ENCODE data around the gene ZBTB7A. TPM values are rescaled to one million over a fixed set of nuclear protein-coding genes. Genes with fewer than 3 reads are reported as not detected.

ZBTB7A gene
- total and polyA plus RNA-seq, 10 of the 15 experiments (the other 5 are each of a cell fraction or from before 2014, with no cell fraction given) = 0.26 to 42.4 (median 4.5) TPM

DNA sequence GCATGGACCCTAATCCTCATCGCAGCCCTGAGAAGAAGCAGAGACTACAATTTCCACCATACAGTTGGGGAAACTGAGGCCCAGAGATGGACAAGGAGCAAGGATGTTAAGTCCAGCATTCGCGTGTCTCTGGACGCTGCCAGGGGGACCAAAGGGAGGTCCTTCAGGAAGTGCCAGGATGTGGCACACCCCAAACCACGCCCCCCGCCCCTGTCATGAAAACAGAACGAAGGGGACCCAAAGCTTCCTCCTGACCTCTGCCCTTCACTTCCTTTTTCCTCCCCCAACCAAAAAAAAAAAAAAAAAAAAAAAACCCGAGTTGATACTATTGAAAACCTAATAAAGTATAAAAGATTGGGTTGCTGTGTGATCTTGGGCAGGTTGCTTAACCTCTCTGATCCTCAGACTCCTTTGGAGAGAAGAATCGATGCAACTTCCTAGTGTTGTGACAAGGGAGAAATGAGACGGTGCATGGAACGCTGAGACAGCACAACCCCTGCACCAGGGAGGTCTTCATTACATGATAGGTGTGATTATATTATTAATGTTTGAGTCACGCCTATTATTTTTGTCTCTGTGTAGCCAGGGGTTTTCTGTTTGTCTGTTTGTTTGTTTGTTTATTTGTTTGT is 2.7 kb upstream of the ZBTB7A start:
- POLR2A ChIA-PET = interaction anchor here (0.6 kb wide), 3 partner anchors 38 to 86 kb away, joined by 3 to 7 read pairs (median 3); no protein-coding TSS in a partner anchor
- no peak overlapping the region for H3K4me2 ChIP-seq (ENCODE audit: control insufficient read depth, insufficient read depth)
- RAD21 ChIA-PET (ENCODE audit: unreplicated experiment) = no interaction called here
- WGBS (ENCODE audit: insufficient coverage, insufficient replicate concordance, low lambda C conversion rate, missing lambda C conversion rate) = 45% methylated on average over 12 of the region's 12 CpGs
- H3K4me3 ChIP-seq = no peak overlapping the region
- intact Hi-C loops (cut with micrococcal nuclease; ENCODE audit: unreplicated experiment) = loop anchor here (2.0 to 10.0 kb wide), 3 partner anchors 45 to 115 kb away; partner anchors contain the start of genes ANKRD24, EEF2 and SIRT6
- ATAC-seq = no peak
- peaks cover 7% of the 10 kb centered on the region for H3K79me2 ChIP-seq (ENCODE audit: control insufficient read depth, insufficient read depth, low read length)
- no peak overlapping the region for H3K9ac ChIP-seq (ENCODE audit: control insufficient read depth, insufficient read depth, low read length)
- DNase-seq (ENCODE audit: low read depth, low spot score) = no peak
- H3K4me1 ChIP-seq (ENCODE audit: control insufficient read depth, insufficient read depth, low read length) = peaks cover 8% of the 10 kb centered on the region
- no peaks in the 10 kb centered on the region for H4K20me1 ChIP-seq (ENCODE audit: control insufficient read depth, insufficient read depth)
- CTCF ChIA-PET = no interaction called here
- H3K9me3 ChIP-seq (replicated peaks; ENCODE audit: control insufficient read depth, insufficient read depth, low read length) = no peaks in the 10 kb centered on the region
- H2AFZ ChIP-seq (ENCODE audit: control insufficient read depth, low read depth, low read length) = no peak overlapping the region
- H3K36me3 ChIP-seq (ENCODE audit: control insufficient read depth in 2 of 2, insufficient read depth in 2 of 2, low read length in 1 of 2) = no peaks in the 10 kb centered on the region
- SMC1A ChIA-PET (ENCODE audit: uncharacterized antibody, unreplicated experiment) = interaction anchor here (0.6 kb wide), 1 partner anchor 788 kb away, joined by 3 read pairs; no protein-coding TSS in a partner anchor
- no peaks in the 10 kb centered on the region; a peak in 1 of 4 replicates for H3K27me3 ChIP-seq (replicated peaks in 1 of 2; ENCODE audit: control insufficient read depth in 2 of 2, insufficient read depth in 2 of 2, low read length in 1 of 2)
- in situ Hi-C loops (cut with MboI) = no loop called here
- TF ChIP-seq SPI1 (IDR thresholded peaks at IDR 0.05; ENCODE audit: borderline replicate concordance, insufficient read depth, low read depth, low read length) (0 out of 2 replicates have a peak, but pooled peaks have one; percentile 4), ZNF384 (IDR thresholded peaks at IDR 0.05; ENCODE audit: borderline replicate concordance, low read depth, low read length) (peak; percentile 23; the same call in 1 of the 2 replicates), TCF3 (IDR thresholded peaks at IDR 0.05; ENCODE audit: borderline replicate concordance, insufficient read depth, low read depth, low read length) (no peak), NR2F1 (conservative IDR thresholded peaks at IDR 0.05) (peak; percentile 29; the same call in 1 of the 2 replicates)
- H3K27ac ChIP-seq (ENCODE audit: control insufficient read depth, insufficient read depth) = no peak overlapping the region
- no TSS peak for BruUV-seq (replicated peaks)
- no peak for FAIRE-seq

Measured in GM12878 (cell line).